Kidney glomerular epithelial cell (primary cell): Measurements from ENCODE around the gene CLIC5.

Experiments used
- DNase-seq: peaks from one replicate; lab custom pipeline; 2025; lab: John Stamatoyannopoulos, UW

The CLIC5 gene

GRCh38 chr6:45997875-45998506 lies 17.7 kb downstream of the CLIC5 start:
- DNase-seq = peak; percentile 40

- no peak for DNase-seq
These were observed 24.5 kb downstream of the CLIC5 start for GRCh38 chr6:45991189-45991588.

DNA sequence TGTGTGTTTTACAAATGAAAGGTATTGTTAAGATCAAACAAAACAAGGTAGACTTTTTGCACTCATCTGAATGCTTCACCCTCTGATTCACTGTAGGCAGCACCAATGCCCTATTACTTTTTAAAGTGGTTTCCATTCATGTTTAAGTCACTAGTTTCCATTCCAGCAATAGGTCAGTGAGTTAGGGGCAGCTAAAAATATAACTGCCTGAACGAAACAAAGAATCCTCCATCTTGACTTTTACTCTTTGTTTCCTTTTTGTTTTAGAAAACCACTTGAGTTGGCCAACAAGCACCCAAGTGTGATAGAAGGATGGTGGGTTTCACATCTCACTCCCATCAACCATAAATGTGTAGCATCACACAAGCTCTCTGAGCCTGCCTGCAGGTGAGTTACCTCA lies 25.5 kb downstream of the CLIC5 start:
- DNase-seq = no peak

DNA sequence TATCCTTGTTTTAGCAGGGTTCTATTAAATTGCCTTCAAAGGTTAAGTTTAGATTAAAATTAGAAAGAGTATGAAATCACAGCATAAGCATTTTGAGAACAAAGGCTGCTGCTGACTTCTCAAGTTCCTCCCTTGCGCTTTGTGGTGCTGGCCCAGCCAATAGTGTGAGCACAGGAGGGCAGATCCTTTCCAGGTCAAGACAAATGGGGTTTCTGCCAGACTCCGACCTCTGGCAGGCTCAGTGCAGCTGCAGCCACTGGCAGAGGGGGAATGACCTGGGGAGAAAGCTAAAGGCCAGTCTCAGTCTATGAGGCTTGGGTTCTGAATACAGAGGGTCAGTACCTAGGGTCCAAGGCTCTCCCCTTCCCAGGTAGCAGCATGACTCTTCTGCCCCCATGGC lies 27.0 kb downstream of the CLIC5 start:
- DNase-seq = no peak

DNA sequence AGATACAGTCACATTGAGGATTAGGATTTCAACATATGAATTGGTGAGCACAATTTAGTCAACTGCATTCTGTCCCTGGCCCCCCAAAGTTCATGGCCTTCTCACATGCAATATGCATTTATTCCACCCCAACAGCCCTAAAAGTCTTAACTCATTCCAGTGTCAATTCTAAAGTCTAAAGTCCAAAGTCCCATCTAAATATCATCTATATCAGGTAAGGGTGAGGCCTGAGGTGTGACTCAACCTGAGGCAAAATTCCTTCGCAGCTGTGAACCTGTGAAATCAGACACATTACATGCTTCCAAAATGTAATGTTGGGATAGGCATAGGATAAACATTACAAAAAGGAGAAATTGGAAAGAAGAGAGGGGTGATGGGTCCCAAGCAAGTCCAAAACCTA lies 27.8 kb downstream of the CLIC5 start:
- DNase-seq = no peak

GRCh38 chr6:45986746-45987274 lies 28.9 kb downstream of the CLIC5 start:
- peak; percentile 40 for DNase-seq

GRCh38 chr6:45984788-45985425 lies 30.8 kb downstream of the CLIC5 start:
- no peak for DNase-seq

GRCh38 chr6:45984347-45984746 lies 31.3 kb downstream of the CLIC5 start:
- no peak for DNase-seq

DNA sequence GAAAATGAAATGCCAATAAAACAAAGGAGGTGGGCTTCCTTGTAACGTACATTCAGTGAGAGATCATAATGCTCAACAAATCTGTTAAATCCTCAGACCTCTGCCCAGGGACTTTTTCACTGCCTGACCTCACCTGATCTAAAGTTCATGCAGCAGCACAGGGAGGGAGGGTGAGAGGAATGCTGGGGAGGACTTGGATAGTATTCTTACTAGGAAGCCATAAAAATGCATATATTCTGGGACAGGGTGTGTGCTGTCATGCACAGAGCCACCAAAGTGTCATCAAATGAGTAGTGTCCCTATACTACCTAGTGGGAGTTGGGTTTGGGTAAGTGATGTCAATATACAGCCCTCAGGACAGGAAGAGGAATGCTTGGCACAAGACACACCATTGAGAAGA lies 32.6 kb downstream of the CLIC5 start:
- DNase-seq = no peak

DNA sequence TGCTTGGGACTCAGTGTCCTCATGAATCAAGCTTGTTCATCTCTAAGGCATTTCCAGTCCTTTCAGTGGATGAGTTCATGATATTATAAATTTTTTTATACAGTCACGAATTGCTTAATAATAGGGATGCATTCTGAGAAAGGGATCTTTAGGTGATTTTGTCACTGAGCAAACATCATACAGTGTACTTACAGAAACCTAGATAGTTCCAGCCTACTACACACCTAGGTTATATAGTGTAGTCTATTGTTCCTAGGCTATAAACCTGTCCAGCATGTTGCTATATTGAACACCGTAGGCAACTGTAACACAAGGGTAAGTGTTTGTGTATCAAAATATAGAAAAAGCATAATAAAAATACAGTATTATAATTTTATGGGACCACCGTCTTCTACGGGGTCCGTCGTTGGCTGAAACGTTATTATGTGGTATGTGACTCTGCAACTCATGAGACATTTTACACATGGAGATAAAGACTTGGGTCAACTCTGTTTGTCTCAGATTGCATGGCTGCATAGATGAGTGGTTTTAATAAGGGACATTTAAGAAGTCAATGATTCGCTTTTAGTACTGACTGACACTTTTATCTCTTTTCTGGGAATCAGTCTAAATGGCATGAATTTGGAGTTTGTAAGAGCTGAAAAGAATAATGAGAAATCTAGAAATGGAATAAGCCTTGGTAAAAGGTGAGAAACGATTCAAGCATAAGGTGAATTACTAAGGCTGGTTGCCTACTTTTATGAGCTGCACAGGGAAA lies 33.2 kb downstream of the CLIC5 start:
- no peak for DNase-seq

GRCh38 chr6:45981046-45981445 lies 34.6 kb downstream of the CLIC5 start:
- no peak for DNase-seq

DNA sequence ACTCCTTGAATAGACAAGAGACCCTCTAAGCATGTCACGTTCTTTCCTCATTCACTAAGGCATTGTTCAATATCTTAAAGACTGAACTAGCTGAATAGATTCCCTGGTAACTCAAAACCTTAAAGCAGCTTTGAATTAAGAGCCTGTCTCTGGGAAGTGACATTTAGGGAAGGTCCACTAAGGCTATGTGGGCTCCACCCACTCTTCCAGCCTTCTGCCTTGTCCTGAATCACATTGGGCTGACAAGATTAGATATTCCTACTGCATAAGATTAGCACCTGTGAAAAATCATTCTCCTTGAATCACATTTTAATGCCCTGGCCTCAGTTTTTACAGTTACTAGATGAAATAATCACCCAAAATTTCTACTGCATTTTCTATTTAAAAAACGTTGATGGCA lies 36.3 kb downstream of the CLIC5 start:
- no peak for DNase-seq

- no peak for DNase-seq
These were observed 41.1 kb downstream of the CLIC5 start for GRCh38 chr6:45974596-45974995.

DNA sequence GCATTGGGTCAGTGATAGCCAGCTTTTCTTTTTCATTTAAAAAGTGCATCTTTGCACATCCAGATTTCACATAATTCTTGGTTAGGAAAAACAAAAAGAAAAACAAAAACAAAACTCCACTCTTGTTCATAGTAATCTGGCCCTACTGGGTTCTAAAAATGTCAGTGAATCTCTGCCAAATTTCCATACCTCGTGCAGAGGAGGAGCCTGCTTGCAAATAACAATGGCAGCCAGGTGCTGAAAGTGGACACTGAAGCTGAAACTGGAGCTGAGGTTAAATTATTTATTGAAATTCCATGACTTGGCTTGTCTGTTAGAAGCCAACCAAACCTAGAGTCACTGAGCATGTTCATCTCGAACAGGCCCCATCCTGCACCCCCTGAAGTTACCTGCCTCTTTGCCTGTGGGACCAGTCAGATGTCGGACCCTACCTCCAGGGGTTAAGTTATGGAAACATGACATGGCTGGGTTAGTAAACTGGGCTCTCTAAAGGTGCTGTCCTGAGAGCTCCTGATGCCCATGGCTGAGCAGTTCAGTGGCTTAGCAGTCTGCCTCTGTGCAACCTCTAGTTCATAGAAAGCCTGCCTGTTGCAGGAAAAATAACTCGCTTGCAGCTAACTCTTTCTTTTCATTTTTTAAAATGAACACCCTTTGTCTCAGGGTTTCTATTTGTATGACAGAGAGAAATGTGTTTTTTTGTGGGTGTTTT lies 42.7 kb downstream of the CLIC5 start:
- DNase-seq = no peak

- DNase-seq = no peak
These were observed 44.4 kb downstream of the CLIC5 start for GRCh38 chr6:45971287-45971686.

GRCh38 chr6:45970326-45970725 lies 45.3 kb downstream of the CLIC5 start:
- DNase-seq = no peak

GRCh38 chr6:45969883-45970282 lies 45.8 kb downstream of the CLIC5 start:
- DNase-seq = no peak

GRCh38 chr6:45969026-45969425 lies 46.6 kb downstream of the CLIC5 start:
- no peak for DNase-seq

DNA sequence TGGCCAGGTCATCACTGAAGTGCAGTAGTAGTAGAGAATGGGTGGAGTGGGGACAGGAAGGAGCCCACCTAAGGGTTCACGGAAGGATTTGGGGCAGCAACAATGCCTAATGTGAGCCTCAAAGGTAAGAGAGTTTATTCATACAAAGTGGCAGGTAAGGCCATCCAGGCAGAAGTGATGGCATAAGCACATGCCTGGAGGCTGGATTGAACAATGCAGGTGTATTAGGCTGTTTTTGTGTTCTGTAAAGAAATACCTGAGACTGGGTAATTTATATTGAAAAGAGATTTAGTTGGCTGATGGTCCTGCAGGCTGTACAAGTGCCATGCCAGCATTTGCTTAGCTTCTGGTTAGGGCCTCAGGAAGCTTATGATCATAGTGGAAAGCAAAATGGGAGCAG lies 48.3 kb downstream of the CLIC5 start:
- no peak for DNase-seq

- DNase-seq = no peak
These were observed 48.9 kb downstream of the CLIC5 start for GRCh38 chr6:45966797-45967196.

DNA sequence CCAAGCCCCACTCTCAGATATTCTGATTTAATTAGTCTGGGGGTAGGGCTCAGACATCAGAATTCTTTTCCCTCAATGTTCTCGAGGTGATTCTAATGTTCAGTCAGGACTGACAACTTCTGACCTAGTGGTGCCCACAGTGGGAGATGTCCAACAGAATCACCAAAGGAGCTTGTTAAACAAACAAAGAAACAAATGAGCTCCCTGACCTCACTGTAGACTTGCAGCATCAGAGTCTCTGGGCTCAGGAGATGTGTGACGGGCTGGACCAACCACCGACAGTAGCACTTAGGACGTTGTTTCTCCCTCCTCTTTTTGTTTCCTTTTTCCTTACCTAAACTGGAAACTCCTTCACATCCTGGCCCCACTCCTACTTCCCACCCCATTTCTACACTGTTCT lies 49.3 kb downstream of the CLIC5 start:
- DNase-seq = peak; percentile 57

GRCh38 chr6:45965792-45966191 lies 49.9 kb downstream of the CLIC5 start:
- DNase-seq = peak; percentile 91
